Stimulated activated CD8-positive, alpha-beta memory T cell treated with anti-CD3 and anti-CD28 coated beads, Interleukin-7, amount 100 ng/mL, for 24 hours (primary cell): ENCODE data around the gene RETSAT.
"Not testable (repeated sequence)": the region's sequence is repeated elsewhere in the genome, so short reads cannot be mapped to it uniquely, and the experiment has no call there.

ENCODE experiments used
- DNase-seq: peaks from one replicate; pipeline ENCODE4 v3.0.0-alpha.2; 2020; ENCODE audit warnings: low read depth

The RETSAT gene

DNA sequence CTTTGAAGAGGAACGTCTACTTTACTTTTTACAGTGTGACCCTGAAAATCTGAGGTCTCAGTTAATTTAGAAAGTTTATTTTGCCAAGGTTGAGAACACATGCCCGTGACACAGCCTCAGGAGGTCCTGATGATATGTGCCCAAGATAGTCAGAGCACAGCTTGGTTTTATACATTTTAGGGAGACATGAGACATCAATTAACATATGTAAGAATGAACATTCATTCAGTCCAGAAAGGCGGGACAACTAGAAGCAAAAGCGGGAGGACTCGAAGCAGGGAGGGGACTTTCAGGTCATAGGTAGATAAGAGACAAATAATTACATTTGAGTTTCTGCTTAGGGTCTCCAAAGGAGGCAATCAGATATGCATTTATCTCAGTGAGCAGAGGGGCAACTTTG, 23.9 kb upstream of the RETSAT start:
- DNase-seq, result no peak

DNA sequence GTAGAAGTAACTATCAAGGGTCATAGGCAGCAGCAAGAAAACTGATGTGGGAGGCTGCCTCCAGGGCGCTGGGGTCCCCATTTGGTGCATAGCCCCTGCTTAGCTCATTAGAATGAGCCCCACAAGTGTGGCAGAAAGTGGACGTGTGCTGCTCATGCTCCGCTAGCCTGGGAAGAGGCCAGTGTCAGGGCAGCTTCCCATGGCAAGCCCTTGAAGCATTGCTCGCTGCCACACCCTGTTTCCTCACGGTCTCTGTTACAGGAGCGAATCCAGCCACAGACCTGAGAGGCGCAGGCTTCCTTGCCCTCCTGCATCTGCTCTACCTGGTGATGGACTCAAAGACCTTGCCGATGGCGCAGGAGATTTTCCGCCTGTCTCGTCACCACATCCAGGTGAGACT, 22.8 kb upstream of the RETSAT start:
- DNase-seq, result no peak

DNA sequence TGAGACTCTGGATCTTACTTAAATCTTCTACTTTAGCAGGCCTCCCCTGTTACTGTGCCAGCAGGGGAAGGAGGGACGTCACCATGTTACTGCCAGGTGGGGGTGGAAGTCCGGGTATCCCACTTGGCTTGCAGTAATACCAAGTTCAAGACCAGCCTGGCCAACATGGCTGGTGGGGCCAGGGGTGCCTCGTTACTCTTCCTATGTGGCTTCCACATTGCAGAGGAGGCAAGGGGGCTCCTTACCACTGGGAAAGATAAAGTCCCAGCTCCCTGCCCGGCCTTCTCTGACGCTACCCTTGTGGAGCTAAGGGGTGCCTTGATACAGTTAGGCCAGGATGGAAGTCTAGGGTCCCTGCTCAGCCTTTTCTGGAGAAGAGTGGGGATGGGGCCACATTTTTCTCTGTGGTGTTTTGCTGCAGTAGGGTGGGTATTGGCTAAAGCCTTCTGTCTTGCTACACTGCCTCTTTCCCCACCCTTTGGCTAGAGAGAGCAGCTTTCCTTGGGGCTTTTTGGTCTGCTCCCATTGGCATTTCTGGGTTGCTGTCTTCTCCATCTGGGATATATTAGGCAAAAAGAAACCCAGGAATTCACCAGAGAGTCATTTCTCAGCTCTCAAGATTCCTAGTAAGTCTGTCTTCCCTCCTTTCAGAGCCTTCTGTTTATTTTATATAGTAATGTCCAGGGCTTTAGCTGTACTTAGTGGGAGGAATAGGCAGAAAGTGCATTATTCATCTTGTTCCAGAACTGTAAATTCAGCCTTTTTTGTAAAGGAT, 22.1 kb upstream of the RETSAT start:
- no peak for DNase-seq

DNA sequence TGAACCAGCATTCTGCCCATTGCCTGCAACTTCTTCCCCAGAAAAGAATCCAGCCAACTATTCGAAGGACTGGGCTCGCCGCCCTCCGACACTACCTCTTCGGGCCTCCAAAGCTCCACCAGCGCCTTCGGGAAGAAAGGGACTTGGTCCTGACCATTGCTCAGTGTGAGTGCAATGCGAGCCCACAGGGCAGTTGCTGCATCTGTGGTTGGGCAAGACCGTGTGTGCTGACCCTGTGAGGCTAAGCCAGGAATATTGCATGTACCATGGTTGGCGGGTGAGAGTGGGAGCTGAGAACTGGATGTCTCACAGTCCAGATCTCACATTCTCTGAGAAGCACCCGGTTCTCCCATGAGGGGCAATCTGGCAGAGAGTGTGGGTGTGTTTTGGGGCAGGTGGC, 16.7 kb upstream of the RETSAT start:
- DNase-seq, result no peak

DNA sequence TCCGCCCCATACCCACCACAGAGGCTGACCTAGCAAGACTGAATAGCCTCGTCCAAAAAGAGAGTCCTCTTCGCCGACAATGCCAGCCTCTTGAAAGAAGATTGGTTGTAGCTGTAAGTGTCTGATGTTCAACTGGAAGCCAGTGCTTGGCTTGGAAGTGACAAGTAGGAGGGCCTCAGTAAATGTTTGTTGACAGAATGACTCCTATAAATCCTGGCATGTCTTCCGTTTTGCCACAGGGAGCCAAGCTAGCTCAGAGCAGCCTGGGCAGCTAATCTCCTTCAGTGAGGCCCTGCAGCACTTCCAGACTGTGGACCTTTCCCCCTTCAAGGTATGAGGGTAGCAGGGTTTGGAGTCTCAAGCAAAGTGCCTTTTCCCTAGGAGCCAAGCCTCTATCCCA, 15.2 kb upstream of the RETSAT start:
- DNase-seq, result no peak

DNA sequence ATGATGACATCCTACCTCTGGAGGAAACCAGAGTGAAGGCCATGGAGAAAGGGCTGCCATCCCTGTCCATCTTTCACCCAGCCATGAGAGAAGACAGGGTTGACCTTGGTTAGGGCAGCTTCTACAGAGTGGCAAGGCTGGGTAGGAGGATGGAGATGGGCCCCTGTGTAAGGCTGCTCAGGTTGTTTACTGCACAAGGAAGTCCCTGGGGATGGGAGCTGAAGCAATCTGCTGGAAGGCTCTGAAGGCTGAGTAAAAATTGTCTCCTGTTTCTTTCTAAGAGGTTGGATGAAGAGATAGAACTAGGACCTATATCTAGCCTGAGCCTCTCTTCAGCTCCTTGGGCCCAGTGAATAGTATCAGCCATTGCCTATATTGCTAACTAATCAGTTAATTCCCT, 14.6 kb upstream of the RETSAT start:
- no peak for DNase-seq

DNA sequence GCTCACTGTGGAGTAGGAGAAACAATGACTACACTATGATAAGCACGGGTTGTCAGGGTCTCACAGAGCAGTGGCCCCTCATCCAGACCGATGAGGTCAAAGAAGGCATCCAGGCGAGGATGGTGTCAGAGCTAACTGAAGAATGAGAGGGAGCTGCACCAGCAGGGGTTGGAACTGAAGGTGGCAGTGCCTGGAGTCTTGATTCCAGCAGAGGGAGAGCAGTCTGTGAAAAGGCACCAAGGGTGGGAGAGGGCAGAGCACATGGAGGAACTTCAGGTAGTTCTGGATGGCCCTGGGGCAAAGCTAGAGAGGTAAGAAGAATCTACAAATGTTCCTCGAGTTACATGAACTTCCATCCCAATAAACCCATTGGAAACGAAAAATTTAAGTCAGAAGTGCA, 12.9 kb upstream of the RETSAT start:
- DNase-seq, result no peak

DNA sequence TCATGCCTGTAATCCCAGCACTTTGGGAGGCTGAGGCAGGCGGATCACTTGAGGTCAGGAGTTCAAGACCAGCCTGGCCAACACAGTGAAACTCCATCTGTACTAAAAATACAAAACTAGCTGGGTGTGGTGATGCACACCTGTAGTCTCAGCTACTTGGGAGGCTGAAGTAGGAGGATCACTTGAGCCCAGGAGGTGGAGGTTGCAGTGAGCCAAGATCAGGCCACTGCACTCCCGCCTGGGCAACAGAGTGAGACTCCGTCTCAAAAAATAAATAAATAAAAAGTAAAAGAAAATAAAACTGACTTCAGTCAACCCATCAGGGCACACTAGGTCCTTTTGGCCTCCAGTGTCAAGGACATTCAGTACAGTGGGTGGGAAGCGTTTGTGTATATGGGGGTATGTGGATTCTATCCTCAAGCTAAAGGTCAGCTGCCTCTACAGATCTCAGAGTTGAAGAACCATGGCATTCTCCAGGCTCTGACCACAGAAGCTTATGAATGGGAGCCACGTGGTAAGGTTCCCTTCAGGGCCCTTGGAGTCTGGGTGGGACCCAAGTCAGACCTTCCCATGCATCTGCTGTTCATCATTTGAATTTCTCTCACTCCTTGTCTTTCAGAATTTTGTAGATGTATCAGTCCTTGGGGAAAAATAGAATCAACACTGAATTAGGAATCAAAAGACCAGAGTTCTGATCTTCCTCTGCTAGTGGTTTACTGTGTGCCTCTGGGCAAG, 8.5 kb upstream of the RETSAT start:
- DNase-seq, result not testable (repeated sequence)

DNA sequence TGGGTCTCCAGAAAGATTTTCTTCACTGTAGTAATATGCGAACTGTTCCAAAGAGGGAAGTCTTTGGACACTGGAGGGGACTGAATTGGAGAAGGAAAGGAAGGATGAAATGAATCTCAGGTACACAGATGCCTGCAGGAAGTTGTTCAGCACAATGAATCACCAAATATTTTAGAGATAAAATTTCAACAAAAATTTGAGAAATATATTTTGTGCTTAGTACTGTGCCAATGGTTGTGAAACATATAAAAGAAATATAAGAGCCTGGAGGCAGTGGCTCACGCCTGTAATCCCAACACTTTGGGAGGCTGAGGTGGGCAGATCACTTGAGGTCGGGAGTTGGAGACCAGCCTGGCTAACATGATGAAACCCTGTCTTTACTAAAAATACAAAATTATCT, 3.4 kb upstream of the RETSAT start:
- DNase-seq, result no peak

DNA sequence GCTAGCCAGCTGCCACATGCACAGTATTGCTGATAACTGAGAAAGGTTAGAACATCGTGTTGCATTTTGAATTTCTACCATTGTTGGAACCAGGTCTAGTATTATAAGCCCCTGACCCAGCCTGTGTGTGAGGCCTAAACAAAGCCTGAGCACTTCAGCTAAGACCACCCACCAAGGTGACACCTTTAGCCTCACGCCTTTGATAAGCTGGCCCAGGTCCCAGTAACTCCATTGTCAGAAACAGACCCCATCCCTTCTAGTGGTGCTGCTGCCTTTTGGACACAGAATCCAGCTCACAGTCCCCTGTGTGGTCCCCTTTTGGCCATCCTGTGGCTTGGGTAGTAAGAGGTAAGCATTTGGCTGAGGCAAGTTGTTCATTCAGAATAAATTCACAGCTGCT, 1.9 kb upstream of the RETSAT start:
- no peak for DNase-seq

DNA sequence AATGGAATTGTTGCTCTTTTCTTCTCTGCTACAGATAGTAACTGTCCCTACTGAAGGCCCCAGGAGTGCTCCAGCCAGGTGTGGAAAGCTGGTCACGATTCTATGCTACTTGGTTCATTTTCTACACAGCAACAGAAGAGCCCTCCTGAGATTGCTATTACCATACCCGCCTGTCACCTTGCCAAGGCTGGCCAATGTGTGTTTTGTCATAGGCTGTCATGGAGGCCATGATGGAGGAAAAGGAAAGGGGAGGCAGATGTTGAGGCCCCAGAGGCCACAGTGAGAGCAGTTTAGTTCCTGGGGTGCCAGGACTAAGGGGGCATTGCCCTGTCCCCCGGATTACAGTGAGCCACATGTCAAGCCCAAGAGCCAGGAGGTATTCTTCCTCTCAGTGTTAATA, 1.2 kb upstream of the RETSAT start:
- no peak for DNase-seq

DNA sequence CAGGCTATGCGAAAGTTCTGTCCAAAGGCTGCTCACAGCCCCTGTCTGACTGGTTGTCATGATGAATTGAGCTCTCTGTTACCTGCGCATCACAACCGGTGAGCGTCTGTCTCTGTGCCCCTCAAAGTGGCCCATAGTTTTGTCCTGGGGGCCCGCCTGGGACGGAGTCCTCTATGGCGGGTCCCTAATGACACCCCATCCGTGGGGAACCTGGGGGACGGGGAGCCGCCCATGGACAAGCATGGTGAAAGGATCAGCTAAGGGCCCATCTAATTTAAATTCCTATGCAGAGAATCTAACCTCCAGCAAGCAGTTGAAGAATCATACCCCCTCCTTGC, 714 bp upstream of the RETSAT start:
- no peak for DNase-seq

DNA sequence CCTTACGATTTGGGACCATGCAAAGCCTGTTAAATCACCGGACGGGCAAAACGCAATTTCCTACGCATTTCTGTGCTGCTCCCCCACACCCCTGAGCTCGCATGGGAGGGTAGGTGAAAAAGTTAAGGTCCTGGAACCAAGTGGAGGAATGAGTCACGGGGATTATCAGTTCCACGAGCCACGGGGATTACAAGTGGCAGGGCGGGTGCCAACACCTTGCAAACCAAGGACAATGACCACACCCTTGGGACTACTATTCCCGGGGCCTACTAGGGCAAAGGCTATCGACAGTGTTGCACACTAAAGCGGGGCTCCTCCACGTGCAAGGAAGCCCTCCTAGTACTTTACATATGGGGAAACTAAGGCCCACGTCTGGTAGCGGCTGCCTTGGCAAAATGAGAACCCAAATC, 447 bp downstream of the RETSAT start:
- DNase-seq, result no peak

DNA sequence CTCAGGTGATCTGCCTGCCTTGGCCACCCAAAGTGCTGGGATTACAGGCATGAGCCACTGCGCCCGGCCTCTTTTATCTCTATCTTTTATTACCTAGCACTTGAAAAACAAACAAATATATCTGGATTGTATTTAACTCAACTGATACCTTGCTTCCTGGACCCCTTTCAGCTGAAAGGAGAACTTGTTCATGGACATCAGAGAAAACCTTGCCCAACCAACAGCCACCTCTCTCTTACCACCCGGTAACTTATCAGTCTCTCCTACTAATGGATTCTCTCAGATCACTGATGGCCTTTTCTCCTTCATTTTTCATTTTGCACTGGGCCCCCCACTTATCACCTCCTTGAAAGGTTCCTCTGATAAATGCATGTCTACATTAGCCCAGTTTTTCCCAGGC, 6.7 kb downstream of the RETSAT start:
- DNase-seq, result no peak

DNA sequence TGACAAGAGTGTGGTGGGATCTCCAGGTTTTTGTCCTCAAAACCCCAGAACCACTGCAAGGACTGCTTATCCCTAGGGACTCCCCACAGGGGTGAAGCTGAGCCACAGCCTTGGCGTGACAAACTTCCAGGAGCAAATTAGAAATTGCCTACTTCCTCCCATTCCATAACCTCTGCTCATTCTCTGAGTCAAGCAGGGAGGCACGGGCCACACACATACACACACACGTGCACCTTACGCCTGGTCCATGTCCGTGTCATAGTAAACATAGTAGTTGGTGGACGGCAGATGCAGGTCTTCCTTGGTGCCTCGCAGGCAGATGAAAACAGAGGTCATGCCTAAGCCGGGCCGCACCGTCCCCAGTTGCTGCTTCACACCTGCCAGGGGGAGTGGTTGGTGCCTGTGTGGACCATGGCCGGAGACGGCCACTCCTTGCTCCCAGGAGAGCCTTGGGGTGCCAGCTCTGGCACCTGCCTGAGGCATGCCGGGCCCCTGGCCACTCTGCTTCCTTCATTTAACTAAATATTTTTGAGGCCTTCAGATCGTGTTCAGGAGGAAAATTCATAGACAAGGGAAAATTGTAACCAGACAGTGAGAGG, 9.9 kb downstream of the RETSAT start:
- no peak for DNase-seq

DNA sequence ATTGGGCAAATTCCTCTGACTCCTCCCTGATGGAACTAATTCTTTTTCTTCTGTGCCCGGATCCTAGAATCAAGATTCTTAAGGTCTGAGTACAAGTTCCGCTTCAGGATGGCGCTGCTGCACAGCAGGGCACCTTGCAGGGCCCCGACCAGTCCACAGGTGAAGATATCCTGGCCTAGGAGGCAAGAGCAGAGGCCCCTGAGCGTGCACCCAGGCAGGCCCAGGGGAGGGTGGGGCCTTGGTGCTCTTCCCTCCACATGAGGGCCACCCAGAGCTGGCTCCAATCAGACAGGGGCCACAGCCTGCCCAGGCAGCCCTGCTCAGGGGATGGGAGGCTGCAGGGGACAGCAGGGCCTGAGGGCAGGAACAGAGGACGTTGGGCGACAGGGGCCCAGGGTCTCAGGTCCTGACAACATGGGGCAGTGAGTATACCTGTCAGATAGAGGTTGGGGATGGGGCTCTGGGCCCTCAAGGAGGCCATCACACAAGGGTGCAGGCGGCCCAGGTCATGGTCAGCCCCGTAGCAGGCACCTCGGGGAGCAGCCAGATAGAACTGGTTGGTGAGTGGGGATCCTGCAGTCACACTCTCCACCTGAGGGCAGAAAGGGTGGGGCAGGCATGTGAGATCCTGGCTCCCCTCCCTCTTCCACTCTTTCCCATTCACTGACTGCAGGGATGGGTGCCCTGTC, 11.0 kb downstream of the RETSAT start:
- not testable (repeated sequence) for DNase-seq

DNA sequence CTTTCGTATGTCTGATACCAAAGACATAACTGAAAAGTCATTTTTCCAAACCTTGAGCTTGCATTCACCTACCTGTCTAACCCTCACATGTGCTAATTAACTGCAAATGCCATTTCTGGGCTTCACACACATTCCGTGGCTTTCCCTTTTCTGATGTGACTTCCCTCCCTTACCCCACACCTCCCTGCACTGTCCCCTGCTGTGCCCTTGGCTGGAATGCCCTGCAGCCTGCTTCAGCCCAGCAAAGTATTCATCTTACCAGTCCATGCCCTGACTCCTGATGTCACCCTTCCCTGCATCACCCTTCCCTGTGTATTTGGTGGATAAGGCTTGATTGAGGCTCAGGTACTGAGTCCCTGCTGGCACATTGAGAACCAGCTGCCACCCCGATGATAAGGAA, 12.2 kb downstream of the RETSAT start:
- DNase-seq, result no peak

DNA sequence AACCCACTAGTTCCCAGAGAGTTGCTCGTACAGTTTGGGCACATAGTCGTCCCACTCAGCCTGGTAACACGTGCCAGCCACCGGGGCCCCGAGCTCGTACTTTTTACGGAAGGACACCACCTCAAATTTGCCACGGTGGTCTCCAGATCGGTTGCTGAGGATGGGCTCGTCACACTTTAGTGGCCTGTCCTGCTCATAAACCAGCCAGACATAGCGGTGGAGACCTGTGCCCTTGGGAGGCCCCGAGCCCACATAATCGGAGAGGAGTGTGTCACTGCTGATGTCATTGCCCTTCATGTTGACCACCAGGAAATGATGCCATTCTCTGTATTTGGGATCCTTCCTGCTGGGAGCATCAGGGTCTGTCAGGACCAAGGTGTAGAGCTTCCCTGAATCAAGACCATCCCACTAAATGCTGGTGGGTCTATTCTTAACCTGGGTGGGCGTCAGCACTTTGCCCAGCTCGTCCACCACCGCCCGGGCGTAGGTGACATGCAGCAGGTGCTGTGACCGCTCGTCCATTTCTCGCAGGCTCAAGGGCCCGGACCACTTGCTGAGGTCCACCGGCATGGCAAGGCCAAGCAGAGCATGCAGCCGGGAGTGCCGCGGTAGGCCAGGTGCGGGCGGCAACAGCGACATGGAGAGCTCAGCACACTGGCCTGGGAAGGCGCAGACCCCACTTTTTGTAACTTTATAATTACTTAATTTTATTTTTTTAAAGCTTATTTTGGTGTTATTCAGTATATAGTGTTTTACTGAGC, 12.9 kb downstream of the RETSAT start:
- no peak for DNase-seq

DNA sequence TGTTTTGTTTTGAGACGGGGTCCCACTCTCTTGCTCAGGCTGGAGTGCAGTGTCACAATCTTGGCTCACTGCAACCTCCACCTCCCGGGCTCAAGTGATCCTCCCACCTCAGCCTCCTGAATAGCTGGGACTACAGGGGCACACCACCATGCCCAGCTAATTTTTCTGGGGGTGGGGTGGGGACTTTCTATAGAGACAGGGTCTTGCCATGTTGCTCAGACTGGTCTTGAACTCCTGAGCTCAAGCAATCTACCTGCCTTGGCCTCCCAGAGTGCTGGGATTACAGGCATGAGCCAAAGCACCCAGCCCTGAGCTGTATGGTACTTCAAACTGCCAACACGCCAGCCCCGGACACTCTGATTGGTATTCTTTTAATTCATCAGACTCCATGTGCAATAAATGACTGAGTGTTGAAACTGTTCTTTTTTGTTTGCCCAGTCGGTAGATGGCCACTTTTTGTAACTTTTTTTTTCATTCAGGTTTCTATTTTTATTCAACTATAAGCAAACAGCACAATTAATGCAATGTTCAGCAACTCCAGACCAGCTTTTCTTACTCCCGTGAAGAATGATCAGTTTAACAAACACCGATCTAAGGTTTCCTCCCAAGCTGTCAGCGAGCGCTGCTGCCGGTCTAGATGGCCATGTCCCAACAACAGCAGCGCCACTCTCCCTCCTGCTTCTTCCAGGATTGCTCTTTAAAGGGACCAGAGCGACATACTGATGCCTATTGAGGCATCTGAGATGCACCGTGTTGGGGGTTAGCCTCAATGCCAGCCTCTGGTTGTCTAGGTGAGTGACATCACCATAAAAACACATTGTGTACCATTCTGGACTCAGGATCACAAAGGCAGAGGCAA, 14.1 kb downstream of the RETSAT start:
- DNase-seq, result no peak

DNA sequence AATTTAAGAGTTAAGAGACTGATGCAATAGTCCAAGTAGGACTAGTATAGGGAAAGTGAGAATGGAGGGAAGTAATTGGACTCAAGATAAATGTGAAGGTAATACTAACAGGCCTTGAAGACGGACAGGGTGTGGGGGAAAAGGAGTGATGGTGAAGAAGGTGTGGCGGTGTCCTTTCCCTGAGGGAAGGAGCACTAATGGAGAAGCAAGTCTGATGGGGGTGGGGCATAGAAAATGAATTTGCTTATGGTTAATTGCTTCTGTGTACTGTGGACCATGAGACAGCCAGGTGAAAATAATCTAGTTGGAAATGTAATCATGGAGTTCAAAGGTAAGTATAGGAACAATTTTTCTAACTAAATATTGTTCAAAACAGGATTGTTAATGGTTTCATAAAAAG, 19.4 kb downstream of the RETSAT start:
- no peak for DNase-seq

DNA sequence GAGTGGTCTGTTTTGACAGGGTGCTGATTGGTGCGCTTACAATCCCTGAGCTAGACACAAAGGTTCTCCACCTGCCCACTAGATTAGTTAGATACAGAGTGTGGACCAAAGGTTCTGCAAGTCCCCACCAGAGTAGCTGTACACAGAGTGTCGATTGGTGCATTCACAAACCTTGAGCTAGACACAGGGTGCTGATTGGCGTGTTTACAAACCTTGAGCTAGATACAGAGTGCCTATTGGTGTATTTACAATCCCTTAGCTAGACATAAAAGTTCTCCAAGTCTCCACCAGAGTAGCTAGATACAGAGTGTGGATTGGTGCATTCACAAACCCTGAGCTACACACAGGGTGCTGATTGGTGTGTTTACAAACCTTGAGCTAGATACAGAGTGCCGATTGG, 20.5 kb downstream of the RETSAT start:
- not testable (repeated sequence) for DNase-seq
